AG04450 (cell line): ENCODE measurements around the gene RCAN3. TPM values are rescaled to one million over a fixed set of nuclear protein-coding genes. Genes with fewer than 3 reads are reported as not detected.
A peak's percentile ranks its signal among the peaks of the same experiment; 100 is the strongest.

Source experiments
- CTCF ChIA-PET: fragments of 300-600, 350-600 bp; formaldehyde crosslinking; extraction: SDS; loops from one replicate; lab custom pipeline; 2022; ENCODE audit warnings: antibody characterized with exemption, inconsistent platforms; lab: Charles Lee
- POLR2A ChIA-PET: fragments of 350-600 bp; formaldehyde crosslinking; extraction: SDS; loops from one replicate; lab custom pipeline; 2021; ENCODE audit warnings: antibody characterized with exemption, inconsistent platforms; lab: Yijun Ruan, JAX
- DNase-seq: peaks from one replicate; pipeline ENCODE4 v3.0.0-alpha.2; 2011; ENCODE audit warnings: low read depth, low spot score
- H3K27ac ChIP-seq: one replicate; pipeline ENCODE4 v1.5.1; 2012; ENCODE audit warnings: low read depth, low read length, control low read depth
- H3K27me3 ChIP-seq: one replicate; pipeline ENCODE4 v1.6.0; 2012; ENCODE audit warnings: low read length; ENCODE audit not compliant: control insufficient read depth, insufficient read depth
- H3K4me3 ChIP-seq: 2 replicates; pipeline ENCODE4 v1.5.1; 2011; ENCODE audit warnings: mild to moderate bottlenecking, low read depth, low read length, control low read depth
- H3K9me3 ChIP-seq: 2 replicates; pipeline ENCODE4 v1.5.1; 2012; ENCODE audit warnings: low read length; ENCODE audit not compliant: control insufficient read depth, insufficient read depth
- CTCF ChIP-seq: IDR thresholded peaks from 2 replicates; pipeline ENCODE4 v1.5.1; 2011; ENCODE audit warnings: low read depth, low read length, control low read depth, inconsistent platforms
- polyA plus RNA-seq: library from polyadenylated mRNA; depleted of rRNA; stranded (reverse); fragments of >200 nt; gene quantifications from 2 replicates; pipeline ENCODE4 v1.2.3, GENCODE V29; 2011

The RCAN3 gene
- polyA plus RNA-seq, 1 experiment = 4.5 TPM

- no peak overlapping the region for H3K27ac ChIP-seq
- CTCF ChIA-PET = no interaction called here
Observed at GRCh38 chr1:24558902-24559791, 56.5 kb downstream of the RCAN3 start.

GRCh38 chr1:24560361-24560760, 57.7 kb downstream of the RCAN3 start:
- ChIA-PET POLR2A (no interaction called here), CTCF (no interaction called here)
- TF ChIP-seq CTCF = no peak
- Histone ChIP-seq H3K27me3 (peaks cover 31% of the 10 kb centered on the region), H3K9me3 (no peaks in the 10 kb centered on the region; the same call in 1 of the 2 replicates), H3K27ac (no peak overlapping the region), H3K4me3 (no peak overlapping the region)
- DNase-seq = no peak

More at GRCh38 chr1:24558902-24559791, 56.5 kb downstream of the RCAN3 start:
- Histone ChIP-seq H3K27me3 (peaks cover 43% of the 10 kb centered on the region), H3K4me3 (no peak overlapping the region), H3K9me3 (no peaks in the 10 kb centered on the region; the same call in 1 of the 2 replicates)
- DNase-seq = peak; percentile 34
- POLR2A ChIA-PET = no interaction called here
- no peak for TF ChIP-seq CTCF

- no peak for TF ChIP-seq CTCF
- POLR2A ChIA-PET = no interaction called here
- CTCF ChIA-PET = no interaction called here
- DNase-seq = no peak
- H3K27me3 ChIP-seq = peaks cover 10% of the 10 kb centered on the region
- no peaks in the 10 kb centered on the region for H3K9me3 ChIP-seq
- no peak overlapping the region for H3K27ac ChIP-seq
- no peak overlapping the region for H3K4me3 ChIP-seq
Observed at GRCh38 chr1:24562625-24563024, 60.0 kb downstream of the RCAN3 start.

- CTCF ChIA-PET = interaction anchor here (0.7 to 1.7 kb wide), 2 partner anchors 22 to 451 kb away, joined by 7 read pairs; no protein-coding TSS in a partner anchor
- H3K27me3 ChIP-seq = peaks cover 6% of the 10 kb centered on the region
- no peak overlapping the region for H3K4me3 ChIP-seq
- no peak overlapping the region for H3K27ac ChIP-seq
- no peak for TF ChIP-seq CTCF
- no peaks in the 10 kb centered on the region for H3K9me3 ChIP-seq
- DNase-seq = no peak
- POLR2A ChIA-PET = no interaction called here
Observed at GRCh38 chr1:24564695-24565094, 62.1 kb downstream of the RCAN3 start.

GRCh38 chr1:24566236-24566867, 63.7 kb downstream of the RCAN3 start:
- no peak for TF ChIP-seq CTCF
- POLR2A ChIA-PET = no interaction called here

More at GRCh38 chr1:24566236-24566867, 63.7 kb downstream of the RCAN3 start:
- Histone ChIP-seq H3K4me3 (no peak overlapping the region), H3K27me3 (peaks cover 5% of the 10 kb centered on the region), H3K9me3 (no peaks in the 10 kb centered on the region), H3K27ac (no peak overlapping the region)
- CTCF ChIA-PET = interaction anchor here (0.5 kb wide), 1 partner anchor 306 kb away, joined by 4 read pairs; no protein-coding TSS in a partner anchor
- DNase-seq = no peak
